Loucy (cell line): ENCODE measurements around the gene RYR2.

Experiments
- H2AFZ ChIP-seq: fragments of 200-600 bp; sonication (generic); 2 replicates; pipeline ENCODE4 v1.6.0; 2016; ENCODE audit warnings: antibody characterized with exemption, mild to moderate bottlenecking, low read length, moderate library complexity
- H3F3A ChIP-seq: fragments of 200-600 bp; 2 replicates; pipeline ENCODE4 v1.6.0; 2016; ENCODE audit warnings: antibody characterized with exemption, low read depth, mild to moderate bottlenecking
- H3K27me3 ChIP-seq: fragments of 200-600 bp; sonication (generic); 2 replicates; pipeline ENCODE4 v1.6.1; 2014; ENCODE audit warnings: low read length, mild to moderate bottlenecking; ENCODE audit not compliant: insufficient read depth, poor library complexity, severe bottlenecking
- H3K36me3 ChIP-seq: fragments of 200-600 bp; sonication (generic); 2 replicates; pipeline ENCODE4 v1.6.1; 2016; ENCODE audit warnings: low read length; ENCODE audit not compliant: insufficient read depth
- H3K4me1 ChIP-seq: fragments of 200-600 bp; sonication (generic); 2 replicates; pipeline ENCODE4 v1.5.1; 2014; ENCODE audit warnings: low read length, mild to moderate bottlenecking; ENCODE audit not compliant: insufficient read depth, poor library complexity, severe bottlenecking
- H3K4me2 ChIP-seq: fragments of 200-600 bp; sonication (generic); 2 replicates; pipeline ENCODE4 v1.6.0; 2014; ENCODE audit warnings: antibody characterized with exemption, low read length, low read depth, mild to moderate bottlenecking; ENCODE audit not compliant: poor library complexity, severe bottlenecking
- H3K4me3 ChIP-seq: fragments of 200-600 bp; sonication (generic); 2 replicates; pipeline ENCODE4 v1.5.1; 2014; ENCODE audit warnings: low read length, mild to moderate bottlenecking, mixed read lengths; ENCODE audit not compliant: poor library complexity, severe bottlenecking
- H3K79me2 ChIP-seq: fragments of 200-600 bp; sonication (generic); 2 replicates; pipeline ENCODE4 v1.6.1; 2014; ENCODE audit warnings: low read length; ENCODE audit not compliant: insufficient read depth
- H3K9ac ChIP-seq: fragments of 200-600 bp; sonication (generic); 2 replicates; pipeline ENCODE4 v1.6.0; 2014; ENCODE audit warnings: mild to moderate bottlenecking, low read depth, low read length, moderate library complexity; ENCODE audit not compliant: poor library complexity, severe bottlenecking
- H3K9me2 ChIP-seq: fragments of 200-600 bp; sonication (generic); replicated peaks from 2 replicates; pipeline ENCODE4 v1.6.1; 2016; ENCODE audit warnings: low read depth, low read length, mixed read lengths
- H3K9me3 ChIP-seq: fragments of 200-600 bp; sonication (generic); 2 replicates; pipeline ENCODE4 v1.6.1; 2014; ENCODE audit warnings: mild to moderate bottlenecking, antibody characterized with exemption, low read length, low read depth; ENCODE audit not compliant: insufficient read depth
- H4K20me1 ChIP-seq: fragments of 200-600 bp; sonication (generic); 2 replicates; pipeline ENCODE4 v1.6.0; 2014; ENCODE audit warnings: antibody characterized with exemption, low read length, mild to moderate bottlenecking; ENCODE audit not compliant: insufficient read depth, poor library complexity, severe bottlenecking
- CTCF ChIP-seq: fragments of 200-600 bp; sonication (generic); conservative IDR thresholded peaks from 2 replicates; pipeline ENCODE4 v1.5.1; 2014; ENCODE audit warnings: mild to moderate bottlenecking, antibody characterized with exemption, low read length
- EZH2phosphoT487 ChIP-seq: fragments of 200-600 bp; IDR thresholded peaks from 2 replicates; pipeline ENCODE4 v1.6.1; 2018; ENCODE audit warnings: antibody characterized with exemption, mild to moderate bottlenecking, moderate library complexity, borderline replicate concordance

The RYR2 gene

GRCh38 chr1:237029240-237029639 is 12.7 kb upstream of the RYR2 start:
- Histone ChIP-seq H3K79me2 (no peaks in the 10 kb centered on the region), H3K9me2 (no peaks in the 10 kb centered on the region), H3K9me3 (no peaks in the 10 kb centered on the region), H3K36me3 (no peaks in the 10 kb centered on the region), H3K27me3 (no peaks in the 10 kb centered on the region), H3K4me3 (no peak overlapping the region), H3F3A (no peaks in the 10 kb centered on the region), H3K4me1 (no peaks in the 10 kb centered on the region), H3K9ac (no peak overlapping the region), H4K20me1 (no peaks in the 10 kb centered on the region), H2AFZ (no peak overlapping the region), H3K4me2 (no peak overlapping the region)
- TF ChIP-seq CTCF (no peak), EZH2phosphoT487 (no peak)

GRCh38 chr1:237029850-237030535 is 12.0 kb upstream of the RYR2 start:
- Histone ChIP-seq H4K20me1 (no peaks in the 10 kb centered on the region), H3K4me1 (no peaks in the 10 kb centered on the region), H3K9ac (no peak overlapping the region), H2AFZ (no peak overlapping the region), H3K27me3 (no peaks in the 10 kb centered on the region), H3K36me3 (no peaks in the 10 kb centered on the region), H3K4me2 (no peak overlapping the region), H3K9me2 (no peaks in the 10 kb centered on the region), H3K4me3 (no peak overlapping the region), H3K79me2 (no peaks in the 10 kb centered on the region), H3K9me3 (no peaks in the 10 kb centered on the region), H3F3A (no peaks in the 10 kb centered on the region)
- TF ChIP-seq CTCF, result no peak
- TF ChIP-seq EZH2phosphoT487, result no peak

GRCh38 chr1:237031480-237031879 is 10.5 kb upstream of the RYR2 start:
- Histone ChIP-seq H3K9ac (no peak overlapping the region), H3K4me1 (no peaks in the 10 kb centered on the region), H3K9me2 (no peaks in the 10 kb centered on the region), H3K36me3 (no peaks in the 10 kb centered on the region), H3K4me3 (no peak overlapping the region), H2AFZ (no peak overlapping the region), H3K4me2 (no peak overlapping the region), H4K20me1 (no peaks in the 10 kb centered on the region), H3K27me3 (no peaks in the 10 kb centered on the region), H3K9me3 (no peaks in the 10 kb centered on the region), H3F3A (no peaks in the 10 kb centered on the region), H3K79me2 (no peaks in the 10 kb centered on the region)
- no peak for TF ChIP-seq CTCF
